Left ventricle myocardium inferior (tissue), 1 donor: ENCODE data around the gene ZNF169. TPM values are rescaled to one million over a fixed set of nuclear protein-coding genes. Genes with fewer than 3 reads are reported as not detected.
"Not testable (repeated sequence)": the region's sequence is repeated elsewhere in the genome, so short reads cannot be mapped to it uniquely, and the experiment has no call there.

ENCODE experiments used
- DNase-seq: peaks from one replicate; pipeline ENCODE4 v3.0.0-alpha.2; 2020
- H3K27ac ChIP-seq: fragments of 200-600 bp; replicated peaks from 2 replicates; pipeline ENCODE4 v1.8.0; 2021
- H3K27me3 ChIP-seq: fragments of 200-600 bp; 2 replicates; pipeline ENCODE4 v1.8.0; 2021; ENCODE audit warnings: low read depth
- H3K36me3 ChIP-seq: fragments of 200-600 bp; 2 replicates; pipeline ENCODE4 v1.8.0; 2021
- H3K4me1 ChIP-seq: fragments of 200-600 bp; 2 replicates; pipeline ENCODE4 v1.8.0; 2021
- H3K4me3 ChIP-seq: fragments of 200-600 bp; 2 replicates; pipeline ENCODE4 v1.8.0; 2021; ENCODE audit warnings: mild to moderate bottlenecking, moderate library complexity
- H3K9me3 ChIP-seq: fragments of 200-600 bp; replicated peaks from 2 replicates; pipeline ENCODE4 v1.8.0; 2021
- intact Hi-C: fragments of 100-400 bp; cut with micrococcal nuclease; formaldehyde crosslinking; loops from one replicate; pipeline ENCODE4 v1.11.0; 2022
- total RNA-seq: library from RNA; stranded (reverse); fragmentation: NEBNext Ultra II Directional; extraction: Animal tissue kit (Norgen Biotek cat#: 25700); gene quantifications from one replicate; pipeline ENCODE4 v1.2.1, GENCODE V29; 2021
- TF ChIP-seq, protein P1 (sequence below): fragments of 200-600 bp; IDR thresholded peaks from 2 replicates; pipeline ENCODE4 v1.8.0; 2021; ENCODE audit warnings: antibody characterized with exemption, mild to moderate bottlenecking, borderline replicate concordance
- donor health status: DM: no; HTN: yes; CAD: no; lungs with severe emphysema.

Gene ZNF169
- total RNA-seq, 1 donor from 2014 or later, result 1.3 TPM

DNA sequence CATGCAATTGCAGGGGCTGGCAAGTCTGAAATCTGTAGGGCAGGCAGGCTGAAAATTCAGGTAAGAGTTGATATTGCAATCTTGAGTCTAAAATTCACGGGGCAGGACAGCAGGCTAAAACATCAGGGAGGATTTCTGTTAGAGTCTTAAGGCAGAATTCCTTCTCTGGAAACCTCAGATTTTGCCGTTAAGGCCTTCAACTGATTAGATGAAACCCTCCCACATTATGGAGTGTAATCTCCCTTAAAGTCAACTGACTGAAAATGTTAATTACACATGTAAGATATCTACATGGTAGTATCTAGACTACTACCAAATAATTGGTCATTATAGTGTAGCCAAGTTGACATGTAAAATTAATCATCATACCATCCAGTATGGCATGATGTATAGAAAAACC lies 3.1 kb upstream of the ZNF169 start:
- Histone ChIP-seq H3K4me3 (no peak overlapping the region), H3K36me3 (no peaks in the 10 kb centered on the region), H3K4me1 (peaks cover 20% of the 10 kb centered on the region), H3K27ac (no peak overlapping the region), H3K9me3 (no peaks in the 10 kb centered on the region), H3K27me3 (no peaks in the 10 kb centered on the region)
- intact Hi-C loops, result no loop called here
- no peak for DNase-seq
- TF ChIP-seq, protein P1, sequence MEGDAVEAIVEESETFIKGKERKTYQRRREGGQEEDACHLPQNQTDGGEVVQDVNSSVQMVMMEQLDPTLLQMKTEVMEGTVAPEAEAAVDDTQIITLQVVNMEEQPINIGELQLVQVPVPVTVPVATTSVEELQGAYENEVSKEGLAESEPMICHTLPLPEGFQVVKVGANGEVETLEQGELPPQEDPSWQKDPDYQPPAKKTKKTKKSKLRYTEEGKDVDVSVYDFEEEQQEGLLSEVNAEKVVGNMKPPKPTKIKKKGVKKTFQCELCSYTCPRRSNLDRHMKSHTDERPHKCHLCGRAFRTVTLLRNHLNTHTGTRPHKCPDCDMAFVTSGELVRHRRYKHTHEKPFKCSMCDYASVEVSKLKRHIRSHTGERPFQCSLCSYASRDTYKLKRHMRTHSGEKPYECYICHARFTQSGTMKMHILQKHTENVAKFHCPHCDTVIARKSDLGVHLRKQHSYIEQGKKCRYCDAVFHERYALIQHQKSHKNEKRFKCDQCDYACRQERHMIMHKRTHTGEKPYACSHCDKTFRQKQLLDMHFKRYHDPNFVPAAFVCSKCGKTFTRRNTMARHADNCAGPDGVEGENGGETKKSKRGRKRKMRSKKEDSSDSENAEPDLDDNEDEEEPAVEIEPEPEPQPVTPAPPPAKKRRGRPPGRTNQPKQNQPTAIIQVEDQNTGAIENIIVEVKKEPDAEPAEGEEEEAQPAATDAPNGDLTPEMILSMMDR, result no peak

- H3K27me3 ChIP-seq, DNase-seq, H3K27ac ChIP-seq, intact Hi-C loops, H3K4me3 ChIP-seq: not testable (repeated sequence)
- H3K4me1 ChIP-seq, result peaks cover 11% of the 10 kb centered on the region
- peaks cover 14% of the 10 kb centered on the region for H3K9me3 ChIP-seq
- peaks cover 13% of the 10 kb centered on the region for H3K36me3 ChIP-seq
Observed at GRCh38 chr9:94265626-94266402, 6.7 kb downstream of the ZNF169 start.

GRCh38 chr9:94269264-94269663 lies 10.2 kb downstream of the ZNF169 start:
- peaks cover 11% of the 10 kb centered on the region for H3K4me1 ChIP-seq
- no peaks in the 10 kb centered on the region for H3K27me3 ChIP-seq
- intact Hi-C loops, result no loop called here
- TF ChIP-seq, protein P1, result no peak
- peaks cover 9% of the 10 kb centered on the region for H3K36me3 ChIP-seq
- H3K9me3 ChIP-seq, result peaks cover 14% of the 10 kb centered on the region
- DNase-seq, result no peak
- H3K4me3 ChIP-seq, result no peak overlapping the region
- no peak overlapping the region for H3K27ac ChIP-seq

- no peak for DNase-seq
- Histone ChIP-seq H3K4me3 (no peak overlapping the region), H3K27ac (peak overlapping the region; percentile 9), H3K36me3 (peaks cover 10% of the 10 kb centered on the region), H3K4me1 (peaks cover 11% of the 10 kb centered on the region), H3K9me3 (peaks cover 14% of the 10 kb centered on the region), H3K27me3 (no peaks in the 10 kb centered on the region)
- TF ChIP-seq, protein P1, result no peak
- intact Hi-C loops, result no loop called here
Observed at GRCh38 chr9:94270009-94270408, 10.9 kb downstream of the ZNF169 start.

DNA sequence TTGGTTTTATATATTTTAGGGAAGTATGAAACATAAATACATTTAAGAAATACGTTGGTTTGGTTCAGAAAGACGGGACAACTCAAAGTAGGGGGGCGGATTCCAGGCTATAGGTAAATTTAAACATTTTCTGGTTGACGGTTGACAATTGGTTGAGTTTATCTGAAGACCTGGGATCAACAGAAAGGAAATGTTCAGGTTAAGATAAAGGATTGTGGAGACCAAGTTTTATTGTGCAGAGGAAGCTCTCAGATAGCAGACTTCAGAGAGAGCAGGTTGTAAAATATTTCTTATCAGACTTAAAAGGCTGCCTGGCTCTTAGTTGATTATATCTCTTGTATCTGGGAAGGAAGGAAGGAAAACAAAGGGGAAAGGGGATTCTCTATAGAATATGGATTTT lies 17.9 kb downstream of the ZNF169 start:
- H3K36me3 ChIP-seq, result peaks cover 23% of the 10 kb centered on the region
- H3K4me1 ChIP-seq, DNase-seq, H3K4me3 ChIP-seq, H3K27ac ChIP-seq, H3K27me3 ChIP-seq, H3K9me3 ChIP-seq, intact Hi-C loops: not testable (repeated sequence)

- intact Hi-C loops, result no loop called here
- DNase-seq, result no peak
- no peaks in the 10 kb centered on the region for H3K27me3 ChIP-seq
- H3K9me3 ChIP-seq, result no peaks in the 10 kb centered on the region
- no peak overlapping the region for H3K4me3 ChIP-seq
- no peak overlapping the region for H3K27ac ChIP-seq
- peaks cover 23% of the 10 kb centered on the region for H3K36me3 ChIP-seq
- no peaks in the 10 kb centered on the region for H3K4me1 ChIP-seq
- TF ChIP-seq, protein P1, result no peak
Observed at GRCh38 chr9:94277885-94278536, 18.9 kb downstream of the ZNF169 start.
